ENCODE results near the gene DZIP1. TPM values are rescaled to one million over a fixed set of nuclear protein-coding genes. Genes with fewer than 3 reads are reported as not detected.

The DZIP1 gene
- total and polyA plus RNA-seq, 2 of the 8 experiments (the other 6 are each of a cell fraction or from before 2014, with no cell fraction given), result 7.6 to 24.6 TPM

- Histone ChIP-seq H3K9ac (replicated peaks in 1 of 4; ENCODE audit: extremely low read depth in 1 of 4, low read depth in 3 of 4, low read length in 3 of 4) (no peak overlapping the region), H2BK12ac (ENCODE audit: low read depth, low read length) (no peak overlapping the region), H3K36me3 (ENCODE audit: control insufficient read depth in 2 of 4, insufficient read depth in 4 of 4, low read length in 3 of 4) (no peaks in the 10 kb centered on the region; a peak in 1 of 8 replicates), H3K4me3 (ENCODE audit: extremely low read depth in 1 of 4, insufficient read depth in 2 of 4, low read depth in 3 of 4, low read length in 4 of 4) (no peak overlapping the region), H3K27ac (ENCODE audit: low read depth, low read length) (no peak overlapping the region), H3K27me3 (replicated peaks in 1 of 4; ENCODE audit: control insufficient read depth in 3 of 4, extremely low read depth in 1 of 4, insufficient read depth in 3 of 4, low read length in 3 of 4) (no peaks in the 10 kb centered on the region), H3K9me3 (ENCODE audit: insufficient read depth in 2 of 2, low read depth in 1 of 2, low read length in 1 of 2) (peaks cover 0 to 4% of the 10 kb centered on the region in 2 experiments; a peak in 1 of 4 replicates), H3K23ac (ENCODE audit: insufficient read length) (no peak overlapping the region), H3K4ac (replicated peaks; ENCODE audit: insufficient read length, low read depth, low read length) (no peak overlapping the region), H4K5ac (ENCODE audit: insufficient read length, low read depth, low read length) (no peak overlapping the region), H4K20me1 (replicated peaks in 1 of 2; ENCODE audit: control insufficient read depth in 1 of 2, insufficient read depth in 2 of 2, low read length in 2 of 2) (no peaks in the 10 kb centered on the region), H2AK5ac (ENCODE audit: low read depth, low read length) (no peak overlapping the region), H2BK120ac (replicated peaks; ENCODE audit: low read depth, low read length) (no peak overlapping the region), H3K23me2 (ENCODE audit: low read depth, low read length) (peaks cover 3% of the 10 kb centered on the region; the same call in 1 of the 2 replicates), H2BK20ac (ENCODE audit: low read length) (no peak overlapping the region), H3K79me1 (ENCODE audit: low read depth, low read length) (no peaks in the 10 kb centered on the region; the same call in 1 of the 2 replicates), H2BK15ac (ENCODE audit: low read length) (no peak overlapping the region), H3K14ac (ENCODE audit: insufficient read length) (no peak overlapping the region), H3K56ac (replicated peaks; ENCODE audit: insufficient read length, low read depth, low read length) (no peak overlapping the region), H2AFZ (ENCODE audit: low read length) (no peak overlapping the region), H3K18ac (ENCODE audit: extremely low read depth, low read length) (no peak overlapping the region), H2BK5ac (ENCODE audit: low read depth, low read length) (no peak overlapping the region), H3K4me2 (ENCODE audit: insufficient read depth in 1 of 2, low read depth in 2 of 2, low read length in 2 of 2) (no peak overlapping the region), H4K8ac (ENCODE audit: extremely low read depth, insufficient read depth, low read length) (no peak overlapping the region), H3K79me2 (ENCODE audit: control insufficient read depth in 1 of 2, insufficient read depth in 2 of 2, low read length in 2 of 2) (peaks cover 0 to 48% of the 10 kb centered on the region in 2 experiments; a peak in 2 of 4 replicates), H3K4me1 (replicated peaks in 1 of 4; ENCODE audit: control insufficient read depth in 3 of 4, insufficient read depth in 4 of 4, low read length in 3 of 4) (peaks cover 0 to 5% (median 1%) of the 10 kb centered on the region in 4 experiments; a peak in 4 of 7 replicates), H4K91ac (replicated peaks; ENCODE audit: insufficient read length, low read length) (no peak overlapping the region)
- DNase-seq (ENCODE audit: low read depth in 1 of 2, low spot score in 2 of 2) (no peak), FAIRE-seq (no peak)
- ChIA-PET POLR2A (ENCODE audit: partially characterized antibody) (no interaction called here), CTCF (ENCODE audit: partially characterized antibody) (no interaction called here)
- whole genome bisulfite sequencing, 2 experiments (ENCODE audit: extremely low coverage in 1 of 2, insufficient coverage in 1 of 2, insufficient read length in 1 of 2, insufficient replicate concordance in 2 of 2, low coverage in 1 of 2, low lambda C conversion rate in 2 of 2, missing lambda C conversion rate in 1 of 2), result 91% methylated on average over 3 of the region's 3 CpGs; no CpG with 5 or more reads in 1 of the 2 experiments
- TF ChIP-seq HDAC2 (IDR thresholded peaks at IDR 0.05; ENCODE audit: borderline replicate concordance in 1 of 2, low read depth in 2 of 2, low read length in 2 of 2) (no peak), SRF (IDR thresholded peaks at IDR 0.05; ENCODE audit: low read depth, low read length) (no peak), EZH2 (IDR thresholded peaks at IDR 0.05; ENCODE audit: low read depth, low read length, severe bottlenecking) (no peak), SIN3A (conservative IDR thresholded peaks at IDR 0.05 in 1 of 2, IDR thresholded peaks at IDR 0.05 in 1 of 2; ENCODE audit: low read depth in 1 of 2, low read length in 2 of 2) (no peak), NANOG (IDR thresholded peaks at IDR 0.05; ENCODE audit: insufficient read depth, low read depth, low read length, poor library complexity, severe bottlenecking) (no peak), EP300 (IDR thresholded peaks at IDR 0.05; ENCODE audit: borderline replicate concordance in 1 of 2, low read depth in 2 of 2, low read length in 2 of 2) (no peak)
Observed at GRCh38 chr13:95689582-95689926, 45.0 kb upstream of the DZIP1 start.

Measured in H1 (cell line).